T-helper 22 cell (primary cell): ENCODE data around the gene RNF214.
"Not testable (repeated sequence)": the region's sequence is repeated elsewhere in the genome, so short reads cannot be mapped to it uniquely, and the experiment has no call there.

ENCODE experiments used
- DNase-seq: peaks from one replicate; pipeline ENCODE4 v3.0.0-alpha.2; 2020; ENCODE audit warnings: low read depth

Gene RNF214

DNA sequence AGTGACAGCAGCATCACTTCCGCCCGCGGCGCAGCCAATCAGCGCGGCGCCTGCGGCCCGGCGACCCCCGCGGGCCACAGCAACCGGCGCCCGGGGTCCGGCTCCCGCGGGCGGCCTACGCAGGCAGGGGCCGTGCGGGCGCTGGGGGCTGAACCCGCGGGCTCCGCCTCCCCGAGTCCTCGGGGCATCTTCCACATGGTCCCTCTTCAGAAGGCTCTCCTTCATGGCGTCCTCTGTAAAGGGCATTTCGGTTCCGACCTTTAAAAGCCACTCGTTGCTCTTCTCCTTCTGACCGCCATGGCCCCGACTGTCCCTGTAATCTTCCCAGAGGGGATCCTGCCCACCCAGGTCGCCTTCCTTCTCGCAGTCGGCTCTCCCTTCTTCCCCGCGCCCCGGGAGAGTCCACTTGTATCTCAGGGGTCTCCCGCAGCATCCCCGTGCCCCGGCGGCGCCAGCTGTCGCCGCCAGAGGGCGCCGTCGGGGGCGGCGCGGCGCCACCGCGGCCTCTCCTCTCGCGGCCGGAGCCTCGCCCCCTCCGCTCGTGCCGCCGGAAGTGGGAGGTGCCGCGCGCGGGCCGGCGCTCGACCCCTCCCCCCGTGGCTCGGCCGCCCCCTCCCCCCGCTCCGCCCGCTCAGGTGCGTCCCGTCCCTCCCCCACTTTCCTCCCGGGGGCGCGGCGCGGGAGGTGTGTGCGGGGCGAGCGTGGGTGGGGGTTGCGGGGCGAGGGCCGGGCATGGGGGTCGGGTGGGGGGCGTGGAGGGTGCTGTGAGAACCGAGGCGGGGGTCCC, at the start of gene RNF214:
Gene RNF214, plus strand, starts transcription at position 580 of the 787 bp plus-strand sequence. CDS start 1,602 bp downstream, outside the sequence.
- DNase-seq, result peak; percentile 60

DNA sequence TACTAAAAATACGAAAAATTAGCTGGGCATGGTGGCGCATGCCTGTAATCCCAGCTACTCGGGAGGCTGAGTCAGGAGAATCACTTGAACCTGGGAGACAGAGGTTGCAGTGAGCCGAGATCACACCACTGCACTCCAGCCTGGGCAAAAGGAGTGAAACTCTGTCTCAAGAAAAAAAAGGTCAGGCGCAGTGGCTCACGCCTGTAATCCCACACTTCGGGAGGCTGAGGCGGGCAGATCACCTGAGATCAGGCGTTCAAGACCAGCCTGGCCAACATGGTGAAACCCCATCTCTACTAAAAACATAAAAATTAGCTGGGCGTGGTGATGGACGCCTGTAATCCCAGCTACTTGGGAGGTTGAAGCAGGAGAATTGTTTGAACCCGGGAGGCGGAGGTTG, 49.3 kb upstream of the RNF214 start:
- DNase-seq, result not testable (repeated sequence)

DNA sequence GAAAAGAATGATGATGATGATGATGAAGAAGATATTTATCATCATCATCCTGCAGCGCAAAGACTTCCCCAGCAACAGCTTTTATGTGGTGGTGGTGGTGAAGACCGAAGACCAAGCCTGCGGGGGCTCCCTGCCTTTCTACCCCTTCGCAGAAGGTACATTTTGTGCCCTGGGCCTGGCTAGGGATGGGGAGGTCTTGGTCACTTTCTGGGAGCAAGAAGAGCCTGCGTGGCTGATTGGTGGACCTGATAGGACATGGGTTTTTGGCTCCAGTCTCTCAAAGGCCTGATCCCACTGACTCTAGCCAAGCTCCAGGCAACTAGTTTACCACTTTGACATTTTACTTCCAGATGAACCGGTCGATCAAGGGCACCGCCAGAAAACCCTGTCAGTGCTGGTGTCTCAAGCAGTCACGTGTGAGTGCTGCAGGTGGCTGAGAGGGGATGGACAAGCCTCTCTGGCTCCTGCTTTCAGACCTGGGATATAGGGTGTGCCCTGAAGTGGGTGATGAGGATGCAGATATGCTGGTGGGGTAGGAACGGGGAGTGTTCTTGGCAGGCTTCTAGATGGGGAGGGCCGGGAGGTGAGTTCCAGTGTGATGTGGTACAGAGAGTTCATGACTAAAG, 48.6 kb upstream of the RNF214 start:
- DNase-seq, result no peak

DNA sequence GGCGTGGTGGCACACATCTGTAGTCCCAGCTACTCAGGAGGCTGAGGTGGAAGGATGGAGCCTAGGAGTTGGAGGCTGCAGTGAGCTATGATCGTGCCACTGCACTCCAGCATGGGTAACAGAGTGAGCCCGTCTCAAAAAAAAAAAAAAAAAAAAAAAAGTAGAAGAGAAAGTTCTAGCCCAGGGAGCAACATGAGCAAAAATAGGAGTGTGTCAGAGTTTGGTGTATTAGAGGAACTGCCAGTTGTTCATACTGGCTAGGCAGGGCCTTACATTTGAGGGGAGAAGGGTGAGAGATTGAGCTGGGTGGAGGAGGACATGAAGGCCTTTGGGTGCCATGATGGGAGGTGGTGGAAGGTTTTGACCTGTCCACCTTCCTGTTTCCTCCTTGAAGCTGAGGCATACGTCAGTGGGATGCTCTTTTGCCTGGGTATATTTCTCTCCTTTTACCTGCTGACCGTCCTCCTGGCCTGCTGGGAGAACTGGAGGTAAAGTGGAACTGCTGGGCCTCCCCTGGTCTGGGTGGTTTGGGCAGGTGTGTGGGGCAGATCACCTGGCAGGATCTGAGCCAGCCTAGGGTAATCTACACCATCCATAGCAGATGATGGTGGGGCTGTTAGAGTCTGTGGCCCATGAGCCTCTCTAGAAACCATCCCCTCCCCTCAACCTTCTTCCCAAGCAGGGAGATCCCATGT, 46.6 kb upstream of the RNF214 start:
- DNase-seq, result no peak

DNA sequence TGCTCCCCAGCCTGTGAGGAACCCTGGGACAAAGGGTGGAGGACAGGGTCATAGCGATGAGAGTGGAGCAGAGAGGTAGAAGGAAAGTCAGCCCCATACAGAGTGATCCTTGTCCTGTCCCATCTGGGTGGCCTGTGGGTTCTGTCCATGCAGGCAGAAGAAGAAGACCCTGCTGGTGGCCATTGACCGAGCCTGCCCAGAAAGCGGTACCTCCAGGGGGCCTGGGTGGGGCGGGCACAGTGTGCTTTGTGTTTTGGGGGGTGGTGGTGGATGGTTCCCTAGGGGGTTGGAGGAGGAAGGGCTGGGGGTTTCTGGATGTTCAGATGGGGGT, 46.1 kb upstream of the RNF214 start:
- no peak for DNase-seq

DNA sequence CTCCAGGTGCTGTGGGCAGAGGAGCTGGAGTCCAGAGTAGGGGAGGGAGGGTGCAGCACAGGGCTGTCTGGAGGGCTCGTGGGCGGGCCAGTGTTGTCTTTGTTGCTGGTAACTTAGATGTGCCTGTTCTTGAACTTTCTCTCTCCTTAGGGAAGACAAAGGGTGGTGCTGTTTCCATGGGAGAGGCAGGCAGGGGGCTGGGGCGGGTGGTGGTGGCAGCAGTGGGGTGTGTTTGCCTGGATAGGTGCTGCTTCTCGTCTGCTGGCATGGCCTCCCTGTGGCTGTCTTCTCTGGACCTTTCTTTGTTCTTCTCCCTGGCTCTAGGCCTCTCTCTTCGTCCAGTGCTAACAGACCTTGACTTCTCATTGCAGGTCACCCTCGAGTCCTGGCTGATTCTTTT, 45.5 kb upstream of the RNF214 start:
- no peak for DNase-seq

DNA sequence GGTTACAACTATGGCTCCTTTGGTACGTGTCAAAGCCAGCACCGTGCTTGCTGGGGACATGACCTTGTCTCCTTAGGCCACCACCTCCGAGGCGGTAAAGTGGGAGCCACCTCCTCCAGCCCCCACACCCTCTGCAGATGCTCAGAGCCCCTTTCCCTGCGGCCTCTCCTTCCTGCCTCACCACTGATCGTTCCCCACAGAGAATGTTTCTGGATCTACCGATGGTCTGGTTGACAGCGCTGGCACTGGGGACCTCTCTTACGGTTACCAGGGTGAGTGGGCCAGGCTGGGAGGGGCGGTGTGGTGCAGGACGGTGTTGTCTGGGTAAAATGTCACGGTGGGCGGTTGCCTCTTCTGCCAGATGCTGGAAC, 45.1 kb upstream of the RNF214 start:
- DNase-seq, result no peak

DNA sequence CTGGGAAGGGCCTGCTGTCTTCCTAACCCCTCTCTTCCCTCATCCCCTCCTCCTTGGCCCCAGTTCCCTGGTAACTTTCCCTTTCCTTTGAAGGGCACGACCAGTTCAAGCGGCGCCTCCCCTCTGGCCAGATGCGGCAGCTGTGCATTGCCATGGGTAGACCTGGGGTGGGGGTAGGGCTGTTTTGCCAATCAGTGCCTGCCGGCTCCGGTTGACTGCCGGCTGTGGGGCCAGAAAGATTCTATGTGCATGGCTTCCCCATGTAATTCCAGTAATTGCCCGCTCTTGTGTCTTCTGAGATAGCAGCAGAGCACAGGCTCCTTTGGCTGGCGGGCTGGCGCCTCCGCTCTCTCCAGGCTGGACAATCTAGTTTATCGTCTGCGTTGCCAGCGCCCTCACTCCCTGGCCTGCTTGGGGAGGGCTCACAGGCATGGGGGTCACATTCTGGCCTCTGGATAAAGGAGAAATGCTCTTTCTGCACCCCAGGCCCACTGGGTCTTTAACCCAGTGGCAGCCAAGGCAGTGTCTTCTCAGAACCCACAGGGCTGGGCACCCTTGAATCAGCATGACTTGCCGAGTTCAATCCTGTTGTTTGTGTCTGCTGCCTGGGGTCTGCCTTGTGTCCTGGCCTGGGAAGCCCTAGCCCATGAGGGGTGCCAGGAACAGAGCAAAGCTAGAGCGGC, 44.5 kb upstream of the RNF214 start:
- no peak for DNase-seq

DNA sequence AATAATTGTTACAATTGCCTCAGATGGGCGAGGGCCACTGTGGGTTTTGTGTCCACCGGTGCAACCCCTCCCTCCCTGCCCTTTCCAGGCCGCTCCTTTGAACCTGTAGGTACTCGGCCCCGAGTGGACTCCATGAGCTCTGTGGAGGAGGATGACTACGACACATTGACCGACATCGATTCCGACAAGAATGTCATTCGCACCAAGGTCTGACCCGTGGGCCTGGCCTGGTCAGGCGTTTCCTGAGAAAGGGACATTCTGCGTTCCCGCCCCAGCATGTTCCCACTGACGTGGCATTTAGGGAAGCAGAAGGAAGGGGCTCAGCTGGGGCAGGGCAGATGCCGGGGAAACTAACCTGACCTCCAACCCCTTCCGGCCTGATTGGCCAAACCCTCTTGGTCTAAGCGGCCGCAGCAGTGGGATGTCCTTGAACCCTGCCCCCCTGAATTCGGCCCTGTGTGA, 43.8 kb upstream of the RNF214 start:
- no peak for DNase-seq

DNA sequence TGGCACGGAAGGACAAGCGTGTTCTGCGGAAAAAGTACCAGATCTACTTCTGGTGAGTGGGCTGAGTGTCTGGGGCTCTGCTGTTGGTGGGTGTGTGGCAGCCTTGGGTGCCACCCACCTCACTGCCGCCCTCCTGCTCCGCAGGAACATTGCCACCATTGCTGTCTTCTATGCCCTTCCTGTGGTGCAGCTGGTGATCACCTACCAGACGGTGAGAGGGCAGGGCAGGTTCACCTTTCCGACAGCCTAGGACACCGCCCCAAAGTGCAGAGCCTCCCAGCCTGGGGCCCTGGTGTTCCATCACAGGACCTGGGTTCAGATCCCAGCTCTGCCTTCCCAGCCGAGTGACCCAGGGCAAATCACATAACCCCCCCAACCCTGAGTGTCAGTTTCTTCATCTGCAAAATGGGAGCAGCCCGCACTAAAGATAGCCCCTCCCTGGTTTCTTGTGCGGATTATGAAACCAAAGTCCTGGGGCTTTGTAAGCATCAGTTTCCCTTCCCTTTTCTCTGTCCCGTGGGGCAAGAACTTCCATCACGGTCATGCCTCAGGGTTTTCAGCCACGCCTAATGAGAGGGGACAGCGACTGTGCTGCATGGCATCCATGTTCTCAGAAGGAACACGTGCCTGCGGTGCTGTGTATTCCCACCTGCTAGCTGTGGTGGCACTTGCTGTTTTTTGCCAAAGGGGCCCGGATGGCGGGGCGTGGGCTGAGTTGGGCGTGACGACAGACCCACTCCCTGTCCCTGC, 43.1 kb upstream of the RNF214 start:
- DNase-seq, result no peak

DNA sequence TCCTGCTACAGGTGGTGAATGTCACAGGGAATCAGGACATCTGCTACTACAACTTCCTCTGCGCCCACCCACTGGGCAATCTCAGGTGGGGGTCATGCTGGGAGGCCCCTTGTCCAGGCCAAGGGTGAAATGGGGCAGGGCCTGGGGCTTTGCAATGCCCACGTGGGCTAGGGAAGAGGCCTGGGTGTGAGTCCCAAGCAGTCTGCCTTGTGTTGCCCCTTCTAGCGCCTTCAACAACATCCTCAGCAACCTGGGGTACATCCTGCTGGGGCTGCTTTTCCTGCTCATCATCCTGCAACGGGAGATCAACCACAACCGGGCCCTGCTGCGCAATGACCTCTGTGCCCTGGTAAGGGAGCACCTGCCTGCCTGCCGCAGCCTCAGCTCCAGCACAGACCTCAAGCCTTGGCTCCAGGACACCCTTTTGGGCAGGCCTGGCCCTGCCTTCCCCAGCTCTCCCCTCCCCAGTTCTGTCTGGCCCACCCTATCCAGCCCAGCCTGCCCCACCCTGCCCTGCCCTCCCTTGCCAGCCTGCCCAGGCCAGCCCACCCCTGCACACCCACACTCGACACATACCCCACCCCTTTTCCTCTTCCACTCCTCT, 42.4 kb upstream of the RNF214 start:
- no peak for DNase-seq

DNA sequence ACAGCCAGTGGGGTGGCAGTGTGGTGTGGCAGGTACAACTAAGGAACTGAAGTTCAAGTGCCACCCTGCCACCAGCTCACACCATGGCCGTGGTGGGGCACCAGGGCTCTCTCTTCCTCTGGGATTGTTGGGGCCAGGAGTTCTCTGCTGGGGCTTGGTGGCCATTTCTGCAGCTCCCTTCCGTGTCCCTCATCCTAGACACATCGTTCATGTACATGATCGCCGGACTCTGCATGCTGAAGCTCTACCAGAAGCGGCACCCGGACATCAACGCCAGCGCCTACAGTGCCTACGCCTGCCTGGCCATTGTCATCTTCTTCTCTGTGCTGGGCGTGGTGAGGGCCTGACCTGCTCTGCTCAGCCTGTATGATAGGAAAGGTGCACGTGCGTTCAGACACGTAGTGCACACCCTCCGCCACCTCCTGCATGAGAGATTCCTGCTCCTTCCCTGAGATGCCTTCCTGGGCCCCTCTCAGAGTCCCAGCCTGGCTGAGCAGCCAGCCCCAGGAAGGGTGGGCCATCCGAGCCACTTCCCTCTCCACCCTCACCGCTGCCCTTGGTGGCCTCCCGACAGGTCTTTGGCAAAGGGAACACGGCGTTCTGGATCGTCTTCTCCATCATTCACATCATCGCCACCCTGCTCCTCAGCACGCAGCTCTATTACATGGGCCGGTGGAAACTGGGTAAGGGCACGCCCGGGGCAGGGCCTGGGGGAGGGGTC, 40.6 kb upstream of the RNF214 start:
- DNase-seq, result no peak

DNA sequence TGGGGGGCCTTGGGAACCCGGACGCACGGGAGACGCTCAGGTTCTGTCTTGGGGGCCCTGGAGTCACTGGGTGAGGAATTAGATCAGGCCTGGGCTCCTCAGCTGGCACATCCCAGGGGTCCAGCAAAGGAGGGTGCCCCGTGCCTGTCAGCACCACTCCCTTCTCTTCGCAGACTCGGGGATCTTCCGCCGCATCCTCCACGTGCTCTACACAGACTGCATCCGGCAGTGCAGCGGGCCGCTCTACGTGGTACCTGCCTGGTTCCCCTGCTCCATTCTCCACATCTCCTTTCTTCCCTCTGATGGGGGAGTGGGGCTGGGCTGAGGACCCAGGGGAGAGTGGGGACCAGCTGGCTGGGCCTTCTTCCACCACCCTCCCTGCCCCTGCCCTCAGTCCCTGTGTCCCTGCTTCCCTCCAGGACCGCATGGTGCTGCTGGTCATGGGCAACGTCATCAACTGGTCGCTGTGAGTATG, 40.0 kb upstream of the RNF214 start:
- DNase-seq, result no peak

DNA sequence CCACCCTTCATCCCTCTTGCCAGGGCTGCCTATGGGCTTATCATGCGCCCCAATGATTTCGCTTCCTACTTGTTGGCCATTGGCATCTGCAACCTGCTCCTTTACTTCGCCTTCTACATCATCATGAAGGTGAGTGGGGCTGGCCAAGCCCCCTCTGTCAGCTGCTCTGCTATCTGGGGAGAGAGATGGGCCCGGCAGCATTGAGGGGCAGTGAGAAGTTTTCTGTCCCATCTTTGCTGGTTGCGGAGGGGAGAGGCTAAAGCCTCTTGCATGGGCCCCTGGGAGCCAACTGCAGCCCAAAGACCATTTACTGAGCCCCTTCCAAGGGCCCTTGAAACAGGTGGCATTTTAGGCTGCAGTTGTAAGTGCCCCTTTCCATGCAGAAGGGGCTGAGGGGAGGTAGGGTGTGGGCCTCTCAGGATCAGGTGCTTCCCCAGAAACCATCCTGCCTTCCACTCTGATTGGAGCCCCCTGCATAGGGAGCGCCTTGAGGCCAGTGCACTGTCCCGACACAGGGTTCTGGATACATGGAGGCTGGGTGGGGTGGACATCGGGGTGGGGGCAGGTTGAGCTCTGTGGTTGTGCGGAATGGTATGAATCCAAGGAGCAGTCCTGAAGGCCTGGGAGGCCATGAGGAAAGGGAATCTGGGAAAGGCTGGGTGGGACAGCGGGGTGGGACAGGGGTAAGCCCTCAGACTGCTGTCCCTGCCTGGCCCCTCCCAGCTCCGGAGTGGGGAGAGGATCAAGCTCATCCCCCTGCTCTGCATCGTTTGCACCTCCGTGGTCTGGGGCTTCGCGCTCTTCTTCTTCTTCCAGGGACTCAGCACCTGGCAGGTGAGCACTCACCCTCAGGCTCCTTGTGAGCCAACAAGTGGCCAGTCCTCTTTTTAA, 39.1 kb upstream of the RNF214 start:
- no peak for DNase-seq

DNA sequence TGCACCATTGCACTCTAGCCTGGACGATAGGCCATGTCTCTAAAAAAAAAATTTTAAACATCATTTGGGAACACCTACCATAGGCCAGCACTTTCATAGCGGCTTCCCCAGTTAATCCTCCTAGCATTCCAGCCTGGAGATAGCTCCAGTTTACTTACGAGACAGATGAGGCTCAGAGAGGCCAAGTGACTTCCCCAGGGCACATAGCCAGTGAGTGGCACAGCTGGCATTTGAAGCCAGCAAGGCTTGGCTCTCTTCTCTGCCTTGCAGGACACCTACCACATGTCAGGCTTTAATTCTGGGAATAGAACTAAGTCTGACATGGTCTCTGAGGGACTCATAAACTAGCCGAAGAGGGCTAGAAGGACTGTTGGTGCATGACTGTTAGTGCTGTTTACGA, 38.2 kb upstream of the RNF214 start:
- DNase-seq, result no peak

DNA sequence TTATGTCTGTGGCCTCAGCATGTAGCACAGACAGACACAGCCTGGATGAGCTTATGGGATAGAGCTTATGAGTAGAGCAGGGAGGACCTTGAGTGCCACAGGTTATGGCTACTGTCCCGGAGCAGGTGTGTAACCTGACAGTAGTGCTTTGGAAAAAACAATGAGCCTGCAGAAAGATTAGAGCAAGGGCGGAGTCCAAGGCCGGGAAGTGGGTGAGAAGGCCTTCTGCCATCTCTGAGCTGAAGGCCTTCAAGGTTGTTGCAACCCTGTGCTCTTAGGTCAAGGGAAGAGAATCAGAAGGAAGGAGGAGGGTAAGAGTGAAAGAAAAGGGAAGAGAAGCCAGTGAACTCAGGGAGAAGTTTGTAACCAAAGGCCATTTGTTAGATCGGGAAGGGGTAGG, 37.2 kb upstream of the RNF214 start:
- no peak for DNase-seq

DNA sequence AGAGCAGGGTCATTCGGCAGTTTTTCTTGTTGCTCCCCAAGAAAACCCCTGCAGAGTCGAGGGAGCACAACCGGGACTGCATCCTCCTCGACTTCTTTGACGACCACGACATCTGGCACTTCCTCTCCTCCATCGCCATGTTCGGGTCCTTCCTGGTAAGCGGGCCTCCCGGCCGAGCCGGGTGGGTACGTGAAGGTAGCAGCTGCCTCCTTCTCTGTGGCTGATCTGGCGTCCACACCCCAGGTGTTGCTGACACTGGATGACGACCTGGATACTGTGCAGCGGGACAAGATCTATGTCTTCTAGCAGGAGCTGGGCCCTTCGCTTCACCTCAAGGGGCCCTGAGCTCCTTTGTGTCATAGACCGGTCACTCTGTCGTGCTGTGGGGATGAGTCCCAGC, 36.7 kb upstream of the RNF214 start:
- no peak for DNase-seq

DNA sequence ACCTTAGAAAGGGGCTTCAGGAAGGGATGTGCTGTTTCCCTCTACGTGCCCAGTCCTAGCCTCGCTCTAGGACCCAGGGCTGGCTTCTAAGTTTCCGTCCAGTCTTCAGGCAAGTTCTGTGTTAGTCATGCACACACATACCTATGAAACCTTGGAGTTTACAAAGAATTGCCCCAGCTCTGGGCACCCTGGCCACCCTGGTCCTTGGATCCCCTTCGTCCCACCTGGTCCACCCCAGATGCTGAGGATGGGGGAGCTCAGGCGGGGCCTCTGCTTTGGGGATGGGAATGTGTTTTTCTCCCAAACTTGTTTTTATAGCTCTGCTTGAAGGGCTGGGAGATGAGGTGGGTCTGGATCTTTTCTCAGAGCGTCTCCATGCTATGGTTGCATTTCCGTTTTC, 35.5 kb upstream of the RNF214 start:
- no peak for DNase-seq
